Suprapubic skin (tissue), 3 donors: ENCODE data around the gene DCLK2.

Experiments
- POLR2AphosphoS5 ChIP-seq, 3 donors: sonication (generic); formaldehyde crosslinking; IDR thresholded peaks; one replicate each; pipeline ENCODE4 v1.6.1; 2017; ENCODE audit warnings: antibody characterized with exemption in 3 of 3
- TF ChIP-seq, protein P1 (sequence below), 2 donors: fragments of 200-600 bp in 1 of 2; fragments of 450-650 bp in 1 of 2; sonication (generic) in 1 of 2; IDR thresholded peaks; one replicate each; pipeline ENCODE4 v1.5.1; 2016 to 2019; ENCODE audit warnings: antibody characterized with exemption in 2 of 2, mild to moderate bottlenecking in 1 of 2, moderate library complexity in 1 of 2

DNA sequence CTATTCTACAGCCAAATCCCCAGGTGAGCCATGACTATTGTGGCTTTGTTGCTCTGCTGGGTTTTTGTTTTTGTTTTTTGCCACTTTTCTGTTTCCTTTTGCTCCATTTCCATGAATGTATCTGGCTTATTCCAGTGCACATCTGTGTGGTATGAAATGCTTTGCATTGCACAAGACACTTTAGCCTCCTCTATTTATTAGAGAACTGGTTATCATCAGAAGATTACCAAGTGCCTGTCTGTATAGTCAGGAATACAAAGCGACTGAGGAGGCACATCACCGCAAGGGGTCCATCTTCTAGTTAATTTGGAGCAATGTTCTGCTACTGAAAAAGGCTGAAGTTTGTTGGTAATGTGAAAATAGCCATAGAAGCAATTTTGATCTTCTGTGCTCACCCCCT is 120.8 kb downstream of the DCLK2 start:
- TF ChIP-seq, protein P1, sequence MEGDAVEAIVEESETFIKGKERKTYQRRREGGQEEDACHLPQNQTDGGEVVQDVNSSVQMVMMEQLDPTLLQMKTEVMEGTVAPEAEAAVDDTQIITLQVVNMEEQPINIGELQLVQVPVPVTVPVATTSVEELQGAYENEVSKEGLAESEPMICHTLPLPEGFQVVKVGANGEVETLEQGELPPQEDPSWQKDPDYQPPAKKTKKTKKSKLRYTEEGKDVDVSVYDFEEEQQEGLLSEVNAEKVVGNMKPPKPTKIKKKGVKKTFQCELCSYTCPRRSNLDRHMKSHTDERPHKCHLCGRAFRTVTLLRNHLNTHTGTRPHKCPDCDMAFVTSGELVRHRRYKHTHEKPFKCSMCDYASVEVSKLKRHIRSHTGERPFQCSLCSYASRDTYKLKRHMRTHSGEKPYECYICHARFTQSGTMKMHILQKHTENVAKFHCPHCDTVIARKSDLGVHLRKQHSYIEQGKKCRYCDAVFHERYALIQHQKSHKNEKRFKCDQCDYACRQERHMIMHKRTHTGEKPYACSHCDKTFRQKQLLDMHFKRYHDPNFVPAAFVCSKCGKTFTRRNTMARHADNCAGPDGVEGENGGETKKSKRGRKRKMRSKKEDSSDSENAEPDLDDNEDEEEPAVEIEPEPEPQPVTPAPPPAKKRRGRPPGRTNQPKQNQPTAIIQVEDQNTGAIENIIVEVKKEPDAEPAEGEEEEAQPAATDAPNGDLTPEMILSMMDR (IDR thresholded peaks at IDR 0.05) = no peak
- no peak for TF ChIP-seq POLR2AphosphoS5 (IDR thresholded peaks at IDR 0.05)
